Stimulated activated CD8-positive, alpha-beta memory T cell treated with anti-CD3 and anti-CD28 coated beads, Interleukin-4, amount 100 ng/mL, for 24 hours (primary cell): ENCODE measurements around the gene PDE11A.

Experiments
- DNase-seq: peaks from one replicate; pipeline ENCODE4 v3.0.0-alpha.2; 2020; ENCODE audit warnings: low read depth

PDE11A gene

DNA sequence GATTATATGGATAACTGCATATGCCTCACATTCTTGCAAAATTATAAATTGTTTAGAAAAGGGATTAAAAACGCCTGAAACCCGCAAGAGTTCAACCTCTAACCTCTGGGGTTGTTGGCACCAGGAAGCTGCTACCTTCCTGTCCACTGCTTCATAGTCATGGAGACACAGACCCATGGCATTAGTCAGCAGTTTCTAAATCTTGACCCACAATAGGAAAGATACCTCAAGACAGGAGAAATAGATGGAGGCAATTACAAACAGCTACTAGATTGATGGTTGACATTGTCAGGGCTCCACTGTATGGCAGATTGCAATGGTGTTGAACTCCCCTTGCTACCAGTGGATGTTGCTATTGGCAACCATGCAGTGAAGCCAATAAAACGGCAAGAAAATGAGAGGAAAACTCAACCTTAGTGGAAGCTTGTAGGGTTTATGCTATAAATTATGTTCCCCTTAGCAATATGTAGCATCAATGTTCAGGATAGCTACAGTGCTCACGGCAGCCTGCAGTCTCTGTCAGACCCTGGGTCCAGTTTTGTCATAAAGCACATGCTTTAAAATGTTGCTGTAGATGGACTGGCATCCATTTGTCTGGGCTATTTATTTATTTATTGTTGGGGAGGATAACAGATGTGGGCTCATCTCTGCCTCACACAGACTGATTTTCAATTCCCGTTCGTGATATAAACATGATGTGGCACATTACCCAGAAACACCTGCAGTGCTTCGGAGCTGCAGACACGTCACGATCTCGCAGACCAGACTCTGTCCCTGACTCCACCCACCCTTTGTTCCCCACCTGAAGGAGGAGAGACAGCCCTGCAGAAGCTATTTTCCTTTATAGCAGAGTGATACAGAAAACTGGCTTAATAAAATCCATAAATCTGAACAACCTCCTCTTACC, 446.6 kb downstream of the PDE11A start:
- no peak for DNase-seq

DNA sequence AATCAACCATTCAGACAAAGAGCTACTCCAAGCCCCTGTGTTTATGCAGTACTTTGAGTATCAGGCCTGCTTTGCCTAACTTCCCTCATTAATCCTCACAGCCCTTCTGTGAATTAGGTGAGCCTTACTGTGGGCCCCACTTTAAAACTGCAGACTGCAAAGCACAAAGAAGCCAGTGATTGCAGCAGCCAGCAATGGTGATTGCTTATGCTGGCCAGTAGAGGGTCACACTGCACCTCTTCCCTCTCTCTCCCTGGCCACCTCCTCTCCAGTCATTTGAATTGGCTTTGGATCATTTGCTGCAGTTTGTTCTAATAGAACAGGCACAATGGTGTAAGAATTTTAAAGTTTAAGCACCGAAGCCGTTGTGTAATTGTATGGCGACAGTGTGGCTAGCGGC, 450.1 kb downstream of the PDE11A start:
- no peak for DNase-seq

DNA sequence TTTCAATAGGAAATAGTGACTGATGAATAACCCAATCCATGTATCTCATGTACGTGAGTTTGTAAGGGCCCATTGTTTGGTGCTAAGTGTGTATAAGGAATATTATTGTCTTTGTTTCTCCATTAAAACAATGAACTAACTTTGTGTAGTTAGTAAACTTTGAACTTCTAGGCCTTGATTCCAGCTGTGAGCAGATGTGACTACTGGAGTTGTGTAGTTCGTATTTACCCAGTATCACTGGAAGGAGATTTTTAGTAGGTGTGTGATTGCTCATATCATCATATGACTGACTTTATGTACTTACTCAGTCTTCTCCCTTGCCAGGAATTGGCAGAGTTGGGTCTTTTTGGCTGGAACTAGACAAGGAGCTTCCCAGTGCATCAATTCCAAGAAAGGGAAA, 452.6 kb downstream of the PDE11A start:
- no peak for DNase-seq

DNA sequence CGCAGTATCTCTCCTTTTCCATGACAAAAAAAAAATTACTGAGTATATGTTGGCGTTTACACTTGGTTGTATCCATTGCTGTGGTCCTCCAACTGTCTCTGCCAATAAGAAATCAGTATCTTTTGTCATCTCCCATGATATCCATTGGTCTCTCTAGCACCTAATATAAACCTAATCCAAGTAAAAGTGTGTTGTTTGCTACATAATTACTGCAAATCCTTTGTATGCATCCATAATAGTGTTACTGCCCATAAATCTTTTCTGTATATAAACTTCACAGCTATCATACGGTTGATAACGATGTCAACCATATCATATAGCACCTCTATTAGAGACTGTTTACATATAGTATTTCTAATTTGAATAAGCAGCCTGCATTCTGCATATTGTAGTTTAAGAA, 453.1 kb downstream of the PDE11A start:
- DNase-seq: no peak

DNA sequence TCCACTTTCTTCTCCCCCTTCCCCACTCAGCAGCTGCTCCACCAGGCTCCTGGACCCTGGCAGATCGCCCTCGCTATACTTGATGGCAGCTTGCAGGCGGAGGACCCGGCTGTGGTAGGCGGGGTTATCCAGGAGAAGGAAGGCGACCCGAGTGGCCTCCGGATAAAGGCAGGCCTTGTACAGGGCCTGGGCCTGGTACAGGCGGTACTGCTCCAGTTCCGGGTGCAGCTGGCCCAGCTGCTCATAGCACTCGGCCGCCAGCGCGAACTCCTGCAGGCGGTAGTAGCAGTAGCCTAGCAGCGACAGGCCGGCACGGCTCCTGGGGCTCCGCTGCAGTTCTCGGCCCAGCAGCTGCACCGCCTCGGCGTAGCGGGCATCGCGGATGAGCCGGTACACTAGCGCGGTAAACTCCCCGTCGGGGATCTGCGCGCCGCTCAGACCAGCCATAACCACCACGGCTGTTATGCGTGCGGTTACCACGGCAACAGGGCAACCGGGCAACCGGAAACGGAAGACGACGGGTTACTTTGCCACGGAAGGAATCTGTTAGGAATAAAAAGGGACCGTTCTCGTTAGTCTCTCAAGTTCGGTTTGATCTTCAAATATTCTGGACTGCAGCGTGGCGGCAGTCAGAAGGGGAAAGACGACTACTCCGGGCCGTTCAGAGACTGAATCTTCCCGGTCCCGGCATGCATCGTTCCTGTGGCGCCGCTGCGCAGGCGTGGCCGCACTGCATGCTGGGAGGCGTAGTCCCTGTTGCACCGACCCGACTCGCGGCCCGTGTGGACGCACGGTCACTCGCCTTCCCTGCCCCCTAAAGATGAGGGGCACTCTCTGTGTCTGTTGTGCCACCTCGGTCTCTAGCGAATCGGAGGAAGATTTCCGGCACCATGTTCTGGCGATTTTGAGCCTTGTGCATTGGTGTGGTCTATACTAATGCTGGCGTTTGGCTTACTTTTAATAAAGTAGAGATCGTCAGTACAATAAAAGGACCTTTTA, 454.0 kb downstream of the PDE11A start:
- peak; percentile 88 for DNase-seq

DNA sequence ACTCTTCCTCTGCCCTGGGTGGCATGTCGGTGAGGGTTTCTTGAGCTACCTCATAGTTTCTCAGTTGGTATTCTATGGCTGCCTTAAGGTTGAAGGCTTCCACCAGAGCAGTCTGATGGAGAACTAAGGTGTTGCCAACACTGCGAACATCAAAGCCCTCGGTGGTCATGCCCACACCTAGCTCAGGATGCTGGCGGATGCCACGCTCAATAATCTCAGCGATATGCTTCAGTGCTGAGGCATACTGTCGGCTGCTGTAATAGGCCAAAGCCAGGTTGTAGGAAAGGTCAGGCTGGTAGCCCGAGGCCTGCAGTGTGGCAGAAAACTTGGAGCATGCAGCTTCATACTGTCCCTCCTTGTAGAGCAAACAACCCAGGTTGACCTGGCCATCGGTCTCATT, 454.7 kb downstream of the PDE11A start:
- no peak for DNase-seq

DNA sequence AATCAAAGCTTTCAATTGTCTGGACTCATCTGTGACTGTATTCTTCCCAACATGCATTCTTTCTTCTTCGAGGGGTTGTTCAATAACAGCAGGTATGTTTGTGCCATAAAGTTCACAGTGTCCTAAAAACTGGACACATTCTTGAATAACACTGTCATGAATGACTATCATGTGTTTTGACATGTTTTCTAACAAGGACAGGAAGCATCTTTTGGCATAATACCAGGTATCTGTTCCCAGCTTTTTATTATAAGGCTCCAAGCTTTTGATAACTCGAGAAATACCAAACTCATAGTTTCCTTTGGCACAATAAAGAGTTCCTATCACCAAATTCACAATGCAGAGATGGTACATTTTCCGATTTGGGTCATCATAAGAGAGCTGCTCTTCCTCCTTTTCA, 455.8 kb downstream of the PDE11A start:
- DNase-seq: no peak

DNA sequence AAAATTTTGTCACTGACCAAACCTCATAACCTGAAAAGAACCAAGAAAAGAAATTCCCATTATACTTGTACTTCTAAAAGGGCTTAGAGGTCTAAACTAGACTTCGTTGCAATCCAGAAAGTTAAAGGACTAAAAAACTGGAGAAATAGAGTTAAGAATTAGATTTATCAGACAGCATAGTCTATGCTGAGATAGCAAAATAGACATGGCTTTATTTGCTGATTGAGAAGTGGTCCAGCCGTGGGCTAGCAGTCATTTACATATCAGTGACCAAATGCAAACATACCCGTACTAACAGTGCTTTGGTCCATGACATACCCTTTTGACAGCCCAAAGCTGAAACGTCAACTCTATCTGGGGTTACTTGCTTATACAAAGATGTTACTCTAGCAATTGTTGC, 456.5 kb downstream of the PDE11A start:
- no peak for DNase-seq

DNA sequence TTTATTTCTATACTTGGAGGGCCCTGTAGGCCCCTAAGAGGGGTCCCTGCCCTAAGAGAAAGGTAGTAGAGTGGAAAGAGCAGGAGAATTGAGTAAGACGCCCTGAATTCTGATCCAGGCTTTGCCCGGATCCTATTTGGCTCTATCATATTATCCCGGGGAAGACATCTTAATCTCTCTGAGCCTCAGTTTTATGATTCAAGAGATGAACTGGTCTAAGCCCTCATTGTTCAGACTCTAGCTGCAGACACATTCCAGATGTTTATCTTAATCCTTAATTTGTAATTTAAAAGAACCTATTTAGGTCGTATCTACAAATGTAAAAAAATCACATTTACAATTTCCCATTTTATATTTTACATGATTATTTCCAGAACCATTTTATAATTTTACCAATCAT, 459.9 kb downstream of the PDE11A start:
- no peak for DNase-seq

DNA sequence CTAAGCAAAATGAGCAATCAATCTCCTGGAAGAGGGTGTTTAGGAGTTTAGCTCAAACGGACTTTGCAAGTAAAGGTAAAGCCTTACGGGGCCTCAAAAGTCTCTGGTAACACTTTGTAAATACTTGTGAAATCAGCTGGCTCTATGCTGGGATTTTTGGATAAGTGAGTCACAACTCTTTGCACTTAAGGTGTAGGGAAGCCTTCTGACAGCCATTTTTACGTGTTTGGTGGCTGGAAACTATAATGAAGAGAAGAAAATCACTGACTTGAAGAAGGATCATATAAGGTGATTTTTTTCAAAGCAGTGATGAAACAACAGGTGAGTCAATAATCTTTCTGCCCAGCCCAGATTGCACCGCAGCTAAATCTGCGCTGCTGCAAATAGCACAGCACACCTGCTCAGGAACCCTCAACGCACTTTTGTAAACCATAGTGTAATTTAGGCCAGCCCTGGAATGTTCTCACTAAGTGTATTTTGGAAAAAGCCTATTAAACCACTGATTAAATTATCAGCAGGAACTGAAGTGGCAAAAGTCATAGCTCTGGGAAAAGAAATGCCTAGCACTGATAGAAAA, 461.2 kb downstream of the PDE11A start:
- no peak for DNase-seq

DNA sequence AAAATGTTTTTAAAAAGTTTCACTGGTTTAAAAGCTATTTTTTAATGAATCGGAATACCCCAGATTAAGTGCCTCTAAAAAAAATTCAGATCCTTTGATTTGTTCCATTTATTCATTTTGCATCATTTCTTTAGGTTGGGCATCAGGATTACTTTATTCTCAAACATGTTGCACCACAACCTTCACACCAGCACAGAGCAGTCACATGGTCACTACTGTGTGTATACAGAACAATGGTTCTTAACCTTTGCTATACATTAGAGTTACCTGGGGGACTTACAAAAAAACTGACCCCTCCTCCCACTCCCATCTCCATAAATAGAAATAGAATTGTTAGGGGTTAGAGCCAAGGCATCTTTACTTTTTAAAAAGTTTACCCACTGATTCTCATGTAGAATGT, 461.8 kb downstream of the PDE11A start:
- DNase-seq: no peak

DNA sequence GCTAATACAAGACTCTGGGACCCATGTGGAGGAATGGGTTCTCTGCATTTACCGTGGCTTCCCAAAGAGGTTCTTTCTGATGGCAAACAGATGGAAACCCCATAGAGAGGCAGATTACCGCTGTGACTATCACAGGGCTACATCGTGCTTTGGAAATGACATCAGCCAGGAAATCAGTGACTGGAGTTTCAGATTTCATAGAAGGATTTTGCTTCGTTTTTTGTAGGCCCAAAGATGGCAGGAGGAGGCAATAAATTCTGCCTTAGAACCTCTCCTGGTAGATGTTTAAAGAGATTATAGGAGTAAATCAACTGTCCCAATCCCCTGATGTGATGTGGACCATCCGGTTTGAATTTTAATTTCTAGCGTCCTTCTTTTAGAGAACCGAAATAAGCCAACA, 465.9 kb downstream of the PDE11A start:
- DNase-seq: no peak

DNA sequence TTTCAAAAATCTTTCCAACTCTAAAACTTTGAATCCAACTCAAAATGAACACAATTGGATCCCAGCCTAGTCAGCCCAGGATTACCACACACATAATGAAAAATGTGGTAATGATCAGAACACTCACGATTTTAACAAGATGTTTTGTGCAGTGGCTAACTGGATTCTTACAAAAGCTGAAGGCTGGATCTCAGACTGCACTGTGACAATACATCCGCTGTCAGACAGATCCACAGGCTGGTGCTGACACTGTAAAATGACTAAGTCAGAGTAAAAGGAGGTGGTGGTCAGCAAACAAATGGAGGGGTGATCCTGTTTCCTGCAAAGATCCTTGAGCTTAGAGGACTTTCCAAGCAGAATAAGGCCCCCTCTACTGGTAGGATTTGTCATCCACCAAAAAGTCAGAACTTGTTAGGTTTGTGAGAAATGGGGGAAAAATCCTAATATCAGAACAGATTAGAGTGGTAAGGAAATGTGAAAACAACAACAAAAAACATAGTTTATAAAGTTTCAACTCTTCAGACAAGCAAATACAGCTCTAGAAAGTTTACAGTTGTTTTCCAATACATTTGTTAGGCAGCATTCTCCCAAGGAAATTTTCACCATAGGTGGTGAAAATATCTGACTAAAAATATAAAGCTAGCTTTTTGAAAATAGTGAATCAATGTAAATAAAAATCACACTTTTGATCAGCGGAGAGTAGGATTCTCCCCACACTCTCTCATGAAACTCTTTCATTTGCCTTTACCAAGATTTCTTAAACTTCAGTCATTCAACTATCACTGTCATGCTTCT, 468.1 kb downstream of the PDE11A start:
- DNase-seq: no peak

DNA sequence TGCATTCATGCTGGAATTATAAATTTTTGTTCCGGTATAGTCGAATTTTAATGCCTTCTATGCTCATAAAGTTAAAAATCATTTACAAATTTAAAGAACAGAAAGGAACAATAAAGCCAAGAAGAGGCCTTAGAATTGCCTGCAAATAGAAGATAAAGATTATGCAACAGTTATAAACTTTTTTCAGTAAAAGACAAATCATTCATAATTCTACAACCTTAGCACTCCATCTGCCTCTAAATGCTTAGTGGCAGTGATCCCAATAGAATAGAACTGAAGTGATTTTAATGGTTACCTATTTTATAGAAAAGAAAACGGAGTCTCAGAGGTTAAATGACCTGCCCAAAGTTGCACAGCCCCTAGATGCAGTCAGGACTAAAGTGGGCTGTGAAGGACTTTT, 468.8 kb downstream of the PDE11A start:
- no peak for DNase-seq

DNA sequence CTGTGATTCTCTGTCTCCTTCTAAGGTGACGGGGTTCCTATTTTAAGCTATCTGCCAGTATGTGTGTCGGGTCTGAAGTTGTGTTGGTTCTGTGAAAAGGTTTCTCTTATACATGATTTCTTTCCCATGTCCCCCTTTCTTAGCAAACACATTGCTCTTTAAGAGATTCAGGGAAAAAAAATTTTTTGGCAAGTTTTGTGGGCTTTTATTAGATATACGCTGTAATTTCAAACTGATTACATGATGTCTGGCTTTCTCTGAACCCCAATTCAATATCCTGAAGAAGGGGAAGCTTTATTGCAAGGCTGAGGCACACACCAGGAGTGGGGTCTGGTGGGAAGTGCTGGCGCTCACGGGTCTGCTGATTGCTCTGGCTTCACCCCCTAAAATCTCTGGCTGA, 469.4 kb downstream of the PDE11A start:
- no peak for DNase-seq

DNA sequence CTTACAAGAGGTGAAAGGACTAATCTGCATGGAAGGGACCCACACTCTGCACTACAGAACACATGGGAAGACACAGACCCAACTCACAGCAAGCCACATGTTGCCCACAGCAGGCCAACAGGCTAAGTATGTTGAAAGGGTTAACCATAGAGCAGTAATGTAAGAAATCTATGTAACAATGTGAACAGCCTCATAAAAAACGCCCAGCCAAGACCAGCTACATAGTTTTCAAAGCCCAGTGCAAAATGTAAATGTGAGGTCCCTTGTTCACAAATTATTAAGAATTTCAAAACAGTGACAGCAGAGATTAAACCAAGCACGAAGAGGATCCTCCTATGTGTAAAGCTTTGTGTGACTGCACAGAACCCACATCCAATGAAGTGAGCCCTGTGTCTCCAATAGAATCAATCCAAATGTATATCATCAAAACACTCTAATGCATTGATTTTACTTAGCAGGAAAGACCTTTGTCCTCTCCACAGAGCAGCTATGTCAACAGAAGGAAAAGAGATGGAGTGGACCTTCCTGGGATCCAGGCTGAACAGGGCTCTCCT, 469.9 kb downstream of the PDE11A start:
- no peak for DNase-seq

DNA sequence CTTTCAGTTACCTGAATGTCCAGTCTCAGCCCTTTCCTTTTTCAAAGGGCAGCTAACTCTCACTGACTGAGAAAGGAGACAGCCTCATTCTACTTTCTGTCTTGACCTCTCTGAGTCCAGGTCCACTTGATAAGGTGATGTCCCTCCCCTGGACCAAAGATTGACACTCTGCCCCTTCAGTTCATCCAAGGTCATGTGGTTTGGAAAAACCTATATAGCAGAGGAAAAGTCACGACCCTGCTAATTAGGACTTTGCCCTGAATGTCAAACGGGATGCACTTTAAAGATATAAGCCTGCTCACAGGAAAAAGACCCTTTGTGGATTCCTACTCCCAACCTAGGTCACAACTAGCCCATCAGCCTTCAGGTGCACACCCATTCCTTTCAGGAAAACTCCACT, 471.7 kb downstream of the PDE11A start:
- DNase-seq: no peak

DNA sequence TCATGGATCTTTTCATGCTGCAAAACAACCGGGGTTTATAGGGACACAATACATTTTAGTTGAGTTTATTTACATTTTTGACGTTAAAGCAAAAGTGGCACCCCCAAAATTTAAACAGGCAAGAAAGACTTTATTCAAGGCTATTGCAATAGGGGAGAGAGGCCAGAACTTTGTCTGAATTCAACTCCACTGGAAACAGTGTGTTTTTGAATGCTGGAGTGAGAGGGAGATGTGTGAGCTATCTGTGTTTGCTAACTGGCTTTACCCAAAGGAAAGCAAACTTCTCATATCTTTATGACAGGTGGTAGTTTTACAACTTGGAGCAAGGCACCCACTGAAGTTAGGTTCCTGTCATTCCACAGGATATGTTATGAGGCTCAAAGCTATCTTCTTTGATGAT, 472.6 kb downstream of the PDE11A start:
- no peak for DNase-seq

DNA sequence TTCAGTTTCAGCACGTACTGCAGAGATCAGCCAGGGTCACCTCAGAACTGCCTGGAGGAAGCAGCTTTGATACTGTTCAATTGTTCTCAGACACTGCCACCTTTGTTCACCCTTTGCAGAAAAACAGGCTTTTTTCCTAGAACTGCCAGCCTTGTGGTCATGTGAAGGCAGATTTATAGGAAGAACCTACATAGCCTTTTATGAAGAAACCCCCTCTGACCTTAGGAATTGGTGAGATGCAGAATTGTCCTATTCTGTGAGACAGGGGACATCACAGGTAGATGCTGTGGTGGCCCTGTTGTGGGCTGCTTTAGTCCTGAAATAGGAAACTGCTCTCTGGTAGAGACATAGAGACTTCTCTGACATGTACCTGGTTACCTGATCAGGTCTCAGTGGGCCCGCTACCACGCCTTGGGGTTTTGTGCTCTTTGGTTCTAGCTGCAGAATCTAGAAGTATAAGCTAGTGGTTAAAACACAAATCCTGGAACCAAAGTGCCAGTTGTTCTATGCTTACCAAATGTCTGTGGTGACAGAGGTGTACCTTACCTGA, 473.4 kb downstream of the PDE11A start:
- DNase-seq: no peak

DNA sequence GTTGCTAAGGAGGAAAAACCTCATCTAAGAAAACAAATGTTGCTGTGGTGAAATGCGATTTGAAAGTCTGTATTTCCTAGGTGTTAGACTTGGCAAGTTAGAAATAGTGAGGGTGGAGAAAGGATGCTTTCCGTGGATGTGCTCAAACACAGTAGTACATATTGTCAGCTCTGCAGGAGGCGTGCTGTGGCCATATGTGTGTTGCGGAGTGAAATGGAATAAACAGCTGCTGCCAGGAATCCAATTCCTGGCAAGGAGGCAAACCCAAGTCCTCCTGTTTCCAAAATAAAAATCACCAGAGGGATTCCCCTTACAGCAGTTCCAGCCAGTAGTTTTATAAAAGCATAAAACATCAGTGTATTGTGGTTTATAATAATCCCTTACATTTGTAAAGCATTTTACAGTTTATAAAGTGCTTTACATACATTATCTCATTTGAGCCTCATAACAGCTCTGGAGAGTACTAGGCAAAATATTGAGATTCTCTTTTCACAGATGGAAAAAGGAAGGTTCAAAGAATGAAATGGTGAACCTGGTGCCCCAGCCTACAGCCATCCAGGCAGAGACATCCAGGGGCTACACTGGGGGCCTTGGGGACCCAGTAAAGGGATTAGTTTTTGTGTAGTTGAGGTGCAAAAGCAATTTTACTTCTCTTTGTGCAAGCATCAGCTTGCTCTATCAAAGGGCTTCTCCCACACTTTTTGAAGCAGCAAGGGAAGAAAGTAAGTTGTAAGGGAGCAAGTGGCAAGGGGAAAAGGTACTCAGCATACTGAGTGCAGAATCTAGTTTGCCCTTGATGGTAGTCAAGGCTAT, 474.0 kb downstream of the PDE11A start:
- DNase-seq: no peak
